ENCODE measurements around the gene ACYP1. TPM values are rescaled to one million over a fixed set of nuclear protein-coding genes. Genes with fewer than 3 reads are reported as not detected.

ACYP1 gene
- total and polyA plus RNA-seq, 9 donors = 5.5 to 27.7 (median 11.2) TPM

DNA sequence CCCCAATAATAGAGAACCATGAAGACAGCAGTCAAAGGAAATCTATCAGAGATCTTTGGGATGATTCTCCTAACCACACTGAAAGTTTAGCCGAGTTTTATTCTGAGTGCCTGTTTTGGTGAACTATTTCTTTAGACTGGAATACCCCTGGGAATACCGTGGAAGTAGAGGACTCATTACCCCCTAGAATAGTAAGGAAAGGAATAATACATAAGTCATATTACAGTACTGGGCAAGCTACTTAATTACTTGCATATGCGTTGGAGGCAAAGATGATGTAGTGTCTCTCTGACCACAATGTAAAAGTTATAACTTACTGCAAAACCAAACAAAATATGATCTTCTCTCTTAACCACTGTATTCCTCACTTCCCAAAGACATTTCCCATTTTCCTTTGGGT lies 31.1 kb upstream of the ACYP1 start:
- Histone ChIP-seq H3K4me3 (no peak overlapping the region), H3K4me1 (ENCODE audit: insufficient read depth) (no peaks in the 10 kb centered on the region), H3K27me3 (no peaks in the 10 kb centered on the region), H3K36me3 (no peaks in the 10 kb centered on the region), H3K27ac (no peak overlapping the region), H3K9me3 (no peaks in the 10 kb centered on the region)
- WGBS, 3 donors = 87 to 93% (median 93%) methylated on average over 3 of the region's 3 CpGs
- TF ChIP-seq, protein P1, sequence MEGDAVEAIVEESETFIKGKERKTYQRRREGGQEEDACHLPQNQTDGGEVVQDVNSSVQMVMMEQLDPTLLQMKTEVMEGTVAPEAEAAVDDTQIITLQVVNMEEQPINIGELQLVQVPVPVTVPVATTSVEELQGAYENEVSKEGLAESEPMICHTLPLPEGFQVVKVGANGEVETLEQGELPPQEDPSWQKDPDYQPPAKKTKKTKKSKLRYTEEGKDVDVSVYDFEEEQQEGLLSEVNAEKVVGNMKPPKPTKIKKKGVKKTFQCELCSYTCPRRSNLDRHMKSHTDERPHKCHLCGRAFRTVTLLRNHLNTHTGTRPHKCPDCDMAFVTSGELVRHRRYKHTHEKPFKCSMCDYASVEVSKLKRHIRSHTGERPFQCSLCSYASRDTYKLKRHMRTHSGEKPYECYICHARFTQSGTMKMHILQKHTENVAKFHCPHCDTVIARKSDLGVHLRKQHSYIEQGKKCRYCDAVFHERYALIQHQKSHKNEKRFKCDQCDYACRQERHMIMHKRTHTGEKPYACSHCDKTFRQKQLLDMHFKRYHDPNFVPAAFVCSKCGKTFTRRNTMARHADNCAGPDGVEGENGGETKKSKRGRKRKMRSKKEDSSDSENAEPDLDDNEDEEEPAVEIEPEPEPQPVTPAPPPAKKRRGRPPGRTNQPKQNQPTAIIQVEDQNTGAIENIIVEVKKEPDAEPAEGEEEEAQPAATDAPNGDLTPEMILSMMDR (IDR thresholded peaks at IDR 0.05) = no peak
- no peak for TF ChIP-seq POLR2A (IDR thresholded peaks at IDR 0.05)
- DNase-seq = no peak
- intact Hi-C loops (cut with DNase I) = loop anchor here in 1 of 4 donors (5.0 kb wide), 1 partner anchor 148 kb away; no protein-coding TSS in a partner anchor

DNA sequence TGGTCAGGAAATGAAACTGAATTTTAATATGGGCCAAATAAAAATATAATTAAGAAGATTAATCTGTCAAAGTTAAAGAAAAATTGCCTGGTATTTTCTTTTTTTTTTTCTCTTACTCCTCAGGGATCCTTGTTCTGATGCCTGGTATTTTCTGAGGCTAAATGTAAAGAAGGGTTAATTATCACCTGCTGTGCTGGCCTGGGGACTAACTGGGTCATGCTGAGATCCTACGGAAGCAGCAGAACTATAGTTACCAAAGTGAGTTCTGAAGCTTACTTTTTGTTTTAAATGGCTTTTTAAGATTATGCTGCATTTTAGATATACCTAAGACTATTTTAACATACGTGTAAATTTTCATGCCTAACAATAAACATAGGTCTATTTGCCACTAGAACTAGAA lies 28.9 kb upstream of the ACYP1 start:
- Histone ChIP-seq H3K27ac (no peak overlapping the region), H3K36me3 (no peaks in the 10 kb centered on the region), H3K9me3 (no peaks in the 10 kb centered on the region), H3K27me3 (no peaks in the 10 kb centered on the region), H3K4me1 (ENCODE audit: insufficient read depth) (no peaks in the 10 kb centered on the region), H3K4me3 (no peak overlapping the region)
- 81 to 85% (median 84%) methylated on average over 2 of the region's 2 CpGs for WGBS, 3 donors
- intact Hi-C loops (cut with DNase I) = loop anchor here in 1 of 4 donors (5.0 kb wide), 1 partner anchor 145 kb away; no protein-coding TSS in a partner anchor
- TF ChIP-seq, protein P1 (IDR thresholded peaks at IDR 0.05) = no peak
- TF ChIP-seq EP300 (IDR thresholded peaks at IDR 0.05) (no peak), POLR2A (IDR thresholded peaks at IDR 0.05) (no peak)
- DNase-seq = no peak

DNA sequence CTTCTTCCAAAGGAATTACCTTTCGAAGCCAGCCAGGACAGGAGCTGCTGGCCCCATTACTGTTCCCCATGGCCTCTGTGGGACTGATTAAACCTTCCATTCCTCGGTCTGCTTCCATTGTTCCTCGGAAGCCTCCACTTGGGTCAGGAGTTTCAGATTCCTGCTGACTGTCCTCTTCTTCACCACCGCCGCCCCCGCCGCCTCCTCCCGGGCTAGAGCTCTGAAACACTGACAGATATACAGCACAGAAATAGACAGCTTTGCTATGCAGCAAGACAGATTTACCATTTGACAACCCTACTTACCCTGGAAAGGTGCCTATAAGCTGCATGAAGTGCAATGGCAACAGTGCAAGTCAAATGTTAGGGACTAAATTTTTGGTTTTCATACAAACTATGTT lies 27.4 kb upstream of the ACYP1 start:
- intact Hi-C loops (cut with DNase I) = loop anchor here in 1 of 4 donors (5.0 kb wide), 1 partner anchor 144 kb away; no protein-coding TSS in a partner anchor
- 74 to 83% (median 82%) methylated on average over 8 of the region's 8 CpGs for WGBS, 3 donors
- no peak for TF ChIP-seq EP300 (IDR thresholded peaks at IDR 0.05)
- TF ChIP-seq, protein P1 (IDR thresholded peaks at IDR 0.05) = no peak
- no peak for TF ChIP-seq POLR2A (IDR thresholded peaks at IDR 0.05)
- Histone ChIP-seq H3K36me3 (no peaks in the 10 kb centered on the region), H3K27ac (no peak overlapping the region), H3K9me3 (no peaks in the 10 kb centered on the region), H3K4me3 (no peak overlapping the region), H3K4me1 (ENCODE audit: insufficient read depth) (no peaks in the 10 kb centered on the region), H3K27me3 (no peaks in the 10 kb centered on the region)
- DNase-seq = no peak

DNA sequence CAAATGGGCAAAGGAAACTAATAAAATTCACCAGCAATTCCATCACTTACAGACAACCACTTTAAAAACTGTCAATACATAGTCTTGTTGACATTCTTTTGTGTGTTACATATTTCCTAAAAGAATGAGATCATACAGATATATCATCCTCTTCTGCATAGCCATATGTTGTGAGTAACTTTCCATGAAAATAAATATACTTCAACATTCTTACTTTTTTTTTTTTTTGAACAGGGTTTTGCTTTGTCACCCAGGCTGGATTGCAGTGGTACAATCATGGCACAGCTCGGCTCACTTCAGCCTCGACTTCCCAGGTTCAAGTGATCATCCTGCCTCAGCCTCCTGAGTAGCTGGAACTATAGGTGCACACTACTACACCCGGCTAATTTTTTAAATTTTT lies 26.5 kb upstream of the ACYP1 start:
- Histone ChIP-seq H3K36me3 (no peaks in the 10 kb centered on the region), H3K4me3 (no peak overlapping the region), H3K27me3 (no peaks in the 10 kb centered on the region), H3K9me3 (no peaks in the 10 kb centered on the region), H3K4me1 (ENCODE audit: insufficient read depth) (no peaks in the 10 kb centered on the region), H3K27ac (no peak overlapping the region)
- intact Hi-C loops (cut with DNase I) = loop anchor here in 1 of 4 donors (5.0 kb wide), 1 partner anchor 143 kb away; no protein-coding TSS in a partner anchor
- WGBS, 3 donors = 85 to 90% (median 90%) methylated on average over 3 of the region's 3 CpGs
- no peak for DNase-seq
- TF ChIP-seq, protein P1 (IDR thresholded peaks at IDR 0.05) = no peak
- TF ChIP-seq EP300 (IDR thresholded peaks at IDR 0.05) (no peak), POLR2A (IDR thresholded peaks at IDR 0.05) (no peak)
